HFF-Myc (cell line): ENCODE results near the gene RAPGEF1.

Experiments used
- DNase-seq: peaks from one replicate; pipeline ENCODE4 v3.0.0-alpha.2; 2011; ENCODE audit warnings: low read depth; ENCODE audit errors: extremely low read depth
- H3K4me3 ChIP-seq: replicated peaks from 2 replicates; pipeline ENCODE4 v1.5.1; 2011; ENCODE audit warnings: low read depth, mild to moderate bottlenecking, control low read depth, low read length
- CTCF ChIP-seq: IDR thresholded peaks from 2 replicates; pipeline ENCODE4 v1.5.1; 2012; ENCODE audit warnings: mild to moderate bottlenecking, low read depth, low read length, control low read depth; ENCODE audit errors: missing control alignments

Gene RAPGEF1

GRCh38 chr9:131774636-131775035 is 34.8 kb upstream of the RAPGEF1 start:
- TF ChIP-seq CTCF, result no peak
- DNase-seq, result no peak
- no peak overlapping the region for H3K4me3 ChIP-seq

- no peak for TF ChIP-seq CTCF
- peak; percentile 48 for DNase-seq
- H3K4me3 ChIP-seq, result no peak overlapping the region
Observed at GRCh38 chr9:131773911-131774379, 34.1 kb upstream of the RAPGEF1 start.

- no peak for DNase-seq
- TF ChIP-seq CTCF, result no peak
- H3K4me3 ChIP-seq, result no peak overlapping the region
Observed at GRCh38 chr9:131772940-131773339, 33.1 kb upstream of the RAPGEF1 start.

- no peak for DNase-seq
- no peak for TF ChIP-seq CTCF
- no peak overlapping the region for H3K4me3 ChIP-seq
Observed at GRCh38 chr9:131771646-131772045, 31.8 kb upstream of the RAPGEF1 start.

GRCh38 chr9:131769361-131769760 is 29.5 kb upstream of the RAPGEF1 start:
- H3K4me3 ChIP-seq, result no peak overlapping the region
- no peak for DNase-seq
- no peak for TF ChIP-seq CTCF

- no peak for TF ChIP-seq CTCF
- no peak for DNase-seq
- H3K4me3 ChIP-seq, result no peak overlapping the region
Observed at GRCh38 chr9:131764568-131764967, 24.7 kb upstream of the RAPGEF1 start.

- peak; percentile 62 for TF ChIP-seq CTCF
- no peak overlapping the region for H3K4me3 ChIP-seq
- DNase-seq, result no peak
Observed at GRCh38 chr9:131762356-131762932, 22.6 kb upstream of the RAPGEF1 start.
